Subcutaneous adipose tissue (tissue), 4 donors: ENCODE measurements around the gene PLA1A. TPM values are rescaled to one million over a fixed set of nuclear protein-coding genes. Genes with fewer than 3 reads are reported as not detected.

Source experiments
- total RNA-seq, 4 donors: library from RNA; depleted of rRNA; stranded (reverse); fragments of >200 nt; gene quantifications; one replicate each; pipeline ENCODE4 v1.1.0, GENCODE V29; 2016
- TF ChIP-seq, protein P1 (sequence below): fragments of 450-650 bp; IDR thresholded peaks from one replicate; pipeline ENCODE4 v1.5.1; 2016; ENCODE audit warnings: low read depth, mild to moderate bottlenecking, control low read depth, antibody characterized with exemption, moderate library complexity

The PLA1A gene
- total RNA-seq, 4 donors from 2014 or later = 1.4 to 8.9 (median 2.4) TPM

DNA sequence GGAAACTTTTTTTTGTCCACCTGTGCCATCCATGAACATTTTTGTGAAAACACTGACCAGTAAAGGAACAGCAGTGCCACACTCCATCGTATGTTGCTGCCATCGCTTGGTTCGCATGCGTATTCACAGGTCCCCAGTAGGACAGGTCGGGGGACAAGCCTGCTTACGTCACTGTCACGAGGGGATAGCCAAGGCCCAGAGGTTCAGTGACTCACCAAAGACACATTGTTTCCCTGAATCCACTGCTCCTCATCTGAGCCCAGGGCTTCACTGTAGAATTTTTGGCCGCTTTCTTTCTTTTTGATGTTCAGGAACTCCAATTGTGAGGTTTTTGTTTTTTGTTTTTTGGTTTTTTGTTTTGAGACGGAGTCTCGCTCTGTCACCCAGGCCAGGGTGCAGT is 12.5 kb upstream of the PLA1A start:
- TF ChIP-seq, protein P1, sequence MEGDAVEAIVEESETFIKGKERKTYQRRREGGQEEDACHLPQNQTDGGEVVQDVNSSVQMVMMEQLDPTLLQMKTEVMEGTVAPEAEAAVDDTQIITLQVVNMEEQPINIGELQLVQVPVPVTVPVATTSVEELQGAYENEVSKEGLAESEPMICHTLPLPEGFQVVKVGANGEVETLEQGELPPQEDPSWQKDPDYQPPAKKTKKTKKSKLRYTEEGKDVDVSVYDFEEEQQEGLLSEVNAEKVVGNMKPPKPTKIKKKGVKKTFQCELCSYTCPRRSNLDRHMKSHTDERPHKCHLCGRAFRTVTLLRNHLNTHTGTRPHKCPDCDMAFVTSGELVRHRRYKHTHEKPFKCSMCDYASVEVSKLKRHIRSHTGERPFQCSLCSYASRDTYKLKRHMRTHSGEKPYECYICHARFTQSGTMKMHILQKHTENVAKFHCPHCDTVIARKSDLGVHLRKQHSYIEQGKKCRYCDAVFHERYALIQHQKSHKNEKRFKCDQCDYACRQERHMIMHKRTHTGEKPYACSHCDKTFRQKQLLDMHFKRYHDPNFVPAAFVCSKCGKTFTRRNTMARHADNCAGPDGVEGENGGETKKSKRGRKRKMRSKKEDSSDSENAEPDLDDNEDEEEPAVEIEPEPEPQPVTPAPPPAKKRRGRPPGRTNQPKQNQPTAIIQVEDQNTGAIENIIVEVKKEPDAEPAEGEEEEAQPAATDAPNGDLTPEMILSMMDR = no peak

DNA sequence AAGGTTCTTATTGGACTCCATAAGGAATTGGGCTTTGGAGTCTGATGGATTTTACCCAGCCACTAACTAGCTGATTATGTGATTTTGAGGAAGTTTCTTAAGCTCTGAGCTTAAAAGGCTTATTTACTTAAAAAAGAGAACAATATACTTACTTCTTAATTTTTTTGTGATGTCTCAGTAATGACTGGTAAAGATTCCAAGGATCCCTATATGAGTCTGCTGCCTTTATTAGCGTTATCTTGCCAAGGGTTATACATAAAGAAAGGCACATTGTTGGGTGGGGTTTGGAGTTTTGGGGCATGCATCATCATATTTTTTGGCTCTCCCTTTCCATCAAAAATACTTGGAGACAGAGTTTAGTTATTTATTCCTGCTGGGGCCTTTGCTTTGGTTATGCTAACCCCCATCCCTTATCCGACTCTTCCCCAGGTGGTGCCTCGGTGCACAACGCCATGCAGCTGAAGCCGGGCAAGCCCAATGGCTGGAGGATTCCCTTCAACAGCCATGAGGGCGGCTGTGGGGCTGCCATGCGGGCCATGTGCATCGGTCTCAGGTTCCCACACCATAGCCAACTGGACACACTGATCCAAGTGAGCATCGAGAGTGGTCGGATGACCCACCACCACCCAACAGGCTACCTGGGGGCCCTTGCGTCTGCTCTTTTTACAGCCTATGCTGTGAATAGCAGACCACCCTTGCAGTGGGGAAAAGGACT is 11.7 kb upstream of the PLA1A start:
- TF ChIP-seq, protein P1 = no peak

DNA sequence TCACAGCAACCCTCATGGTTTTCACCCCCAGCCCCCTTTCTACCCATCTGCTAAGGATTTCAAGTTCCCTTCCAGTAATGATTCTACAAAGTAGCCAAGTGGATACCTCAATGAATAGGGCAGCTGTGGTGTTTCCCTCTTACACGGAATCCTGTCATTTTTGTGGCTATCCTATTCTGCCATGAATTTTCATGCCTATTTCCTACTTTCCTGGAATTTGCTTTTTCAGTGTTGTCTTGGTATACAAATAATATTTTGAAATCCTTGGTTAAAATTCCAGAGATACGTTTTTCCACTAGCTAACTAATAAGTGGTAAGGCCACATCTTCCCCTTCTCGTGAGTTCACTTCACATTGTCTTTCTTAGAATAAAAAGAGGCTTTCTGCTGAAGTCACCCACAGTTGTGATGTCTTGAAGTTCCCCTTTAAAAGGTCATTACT is 10.9 kb upstream of the PLA1A start:
- TF ChIP-seq, protein P1 = no peak

DNA sequence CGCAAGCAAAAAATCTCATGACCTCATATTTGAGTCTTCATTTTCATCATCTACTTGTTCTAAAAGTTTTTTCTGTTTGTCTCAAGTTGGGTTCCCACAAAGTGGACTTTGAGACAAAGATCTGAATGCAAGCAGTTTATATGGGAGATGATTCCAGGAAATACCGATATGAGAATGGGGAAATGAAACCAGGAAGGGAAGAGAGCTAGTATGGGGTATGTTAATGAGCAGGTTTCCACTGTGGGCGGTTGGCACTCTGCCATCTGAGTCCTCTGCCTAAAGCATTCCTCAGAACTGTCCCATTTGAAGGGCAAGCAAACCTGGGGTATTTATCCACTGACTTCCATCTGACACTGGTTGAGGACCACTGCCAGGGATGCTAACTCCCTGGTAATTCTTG is 9.6 kb upstream of the PLA1A start:
- TF ChIP-seq, protein P1 = no peak

DNA sequence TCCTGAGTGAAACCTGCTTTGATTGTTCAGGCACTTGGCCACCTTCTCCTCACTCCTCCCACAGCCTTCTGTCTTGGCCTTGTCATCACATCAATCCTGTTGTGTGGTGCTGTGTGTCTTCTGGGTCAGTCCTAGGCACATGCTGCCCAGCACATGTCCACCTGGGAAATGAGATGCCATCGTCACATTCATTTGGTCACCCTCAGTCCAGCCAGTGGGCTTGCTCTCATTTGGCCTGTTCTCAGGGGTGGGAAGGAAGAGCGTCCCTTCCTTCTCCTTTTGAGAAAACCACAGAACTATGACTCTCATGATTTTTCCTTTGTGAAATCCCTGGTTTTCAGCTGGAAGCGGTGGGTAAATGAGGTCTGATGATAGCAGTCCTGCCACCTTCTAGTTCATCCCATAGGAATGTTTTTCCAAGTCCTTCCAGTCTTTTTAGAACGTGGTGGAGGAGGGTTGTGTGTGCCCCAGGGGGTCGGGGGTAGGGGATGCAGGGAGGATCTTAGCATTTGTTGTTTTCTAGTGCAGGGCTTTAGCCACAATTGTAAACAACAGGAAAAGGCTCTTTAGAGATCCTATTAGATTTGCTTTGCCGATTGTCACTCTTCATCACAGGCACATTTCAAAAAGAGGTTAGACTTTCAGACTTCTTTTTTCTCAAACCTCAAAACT is 8.4 kb upstream of the PLA1A start:
- TF ChIP-seq, protein P1 = no peak

DNA sequence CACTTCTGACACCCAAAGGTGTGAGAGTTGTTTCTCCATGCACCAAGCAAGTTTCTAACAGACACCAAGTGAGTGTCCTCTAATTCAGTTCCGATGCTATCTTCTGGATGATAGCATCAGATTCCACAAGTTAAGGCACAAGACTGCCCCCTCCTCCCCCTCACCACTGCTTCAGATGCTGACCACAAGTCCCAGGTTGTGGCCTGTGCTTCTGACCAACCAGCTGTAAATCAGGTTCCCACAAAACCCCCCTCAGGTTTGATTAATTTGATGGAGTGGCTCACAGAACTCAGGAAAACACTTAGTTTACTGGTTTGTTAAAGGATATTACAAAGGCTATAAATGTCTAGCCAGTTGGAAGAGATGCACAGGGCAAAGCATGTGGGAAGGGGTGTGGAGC is 7.0 kb upstream of the PLA1A start:
- TF ChIP-seq, protein P1 = no peak

DNA sequence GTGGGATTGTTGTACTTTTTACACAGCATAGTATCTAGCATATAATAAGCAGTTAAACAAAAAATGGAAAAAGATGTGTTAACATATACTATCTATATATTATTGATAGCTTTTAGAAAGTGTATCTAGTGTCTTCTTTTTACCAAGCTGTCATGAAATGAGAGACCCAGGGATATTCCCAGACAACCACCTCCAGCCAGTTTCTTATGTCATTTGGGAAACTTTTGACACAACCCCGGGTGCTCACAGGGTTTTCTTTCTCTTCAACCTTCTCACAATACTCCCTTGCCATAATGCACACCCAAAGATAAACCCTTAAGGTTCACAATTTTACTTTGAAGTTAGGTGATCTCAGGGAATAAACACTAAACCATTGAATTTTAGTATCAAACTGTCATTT is 4.8 kb upstream of the PLA1A start:
- TF ChIP-seq, protein P1 = no peak
